H7 (cell line): Measurements from ENCODE around the gene SYNDIG1. TPM values are rescaled to one million over a fixed set of nuclear protein-coding genes. Genes with fewer than 3 reads are reported as not detected.

ENCODE experiments used
- DNase-seq: peaks from one replicate; pipeline ENCODE4 v3.0.0; 2012
- H3K27me3 ChIP-seq: 2 replicates; pipeline ENCODE4 v1.6.0; 2011; ENCODE audit warnings: mild to moderate bottlenecking, low read length; ENCODE audit not compliant: control insufficient read depth, insufficient read depth
- H3K36me3 ChIP-seq: replicated peaks from 2 replicates; pipeline ENCODE4 v1.5.1; 2011; ENCODE audit warnings: low read length; ENCODE audit not compliant: control insufficient read depth, insufficient read depth
- H3K4me3 ChIP-seq: 2 replicates; pipeline ENCODE4 v1.5.1; 2011; ENCODE audit warnings: low read depth, mild to moderate bottlenecking, control low read depth, low read length, moderate library complexity; ENCODE audit not compliant: insufficient read depth
- total RNA-seq: library from RNA; depleted of rRNA; stranded (reverse); fragments of >200 nt; shearing (Covaris generic); gene quantifications from 2 replicates; pipeline ENCODE4 v1.2.3, GENCODE V29; 2014

The SYNDIG1 gene
- total RNA-seq, 1 experiment from 2014 or later, result 9.2 TPM

GRCh38 chr20:24638591-24639548, 169.4 kb downstream of the SYNDIG1 start:
- Histone ChIP-seq H3K27me3 (no peaks in the 10 kb centered on the region), H3K4me3 (no peak overlapping the region), H3K36me3 (no peaks in the 10 kb centered on the region)
- no peak for DNase-seq

- no peaks in the 10 kb centered on the region for H3K36me3 ChIP-seq
- DNase-seq, result no peak
- no peak overlapping the region for H3K4me3 ChIP-seq
- H3K27me3 ChIP-seq, result no peaks in the 10 kb centered on the region
These were observed 170.8 kb downstream of the SYNDIG1 start for GRCh38 chr20:24640276-24640675.

GRCh38 chr20:24640686-24641085, 171.3 kb downstream of the SYNDIG1 start:
- H3K36me3 ChIP-seq, result no peaks in the 10 kb centered on the region
- H3K4me3 ChIP-seq, result no peak overlapping the region
- DNase-seq, result no peak

GRCh38 chr20:24643731-24644626, 174.6 kb downstream of the SYNDIG1 start:
- Histone ChIP-seq H3K27me3 (no peaks in the 10 kb centered on the region), H3K4me3 (no peak overlapping the region), H3K36me3 (no peaks in the 10 kb centered on the region)
- DNase-seq, result no peak

More at GRCh38 chr20:24640686-24641085, 171.3 kb downstream of the SYNDIG1 start:
- H3K27me3 ChIP-seq, result no peaks in the 10 kb centered on the region

- H3K36me3 ChIP-seq, result no peaks in the 10 kb centered on the region
- no peaks in the 10 kb centered on the region for H3K27me3 ChIP-seq
- DNase-seq, result no peak
- no peak overlapping the region for H3K4me3 ChIP-seq
These were observed 176.9 kb downstream of the SYNDIG1 start for GRCh38 chr20:24646321-24646720.

- no peak for DNase-seq
- Histone ChIP-seq H3K36me3 (no peaks in the 10 kb centered on the region), H3K27me3 (no peaks in the 10 kb centered on the region), H3K4me3 (no peak overlapping the region)
These were observed 178.3 kb downstream of the SYNDIG1 start for GRCh38 chr20:24647713-24648112.

- no peaks in the 10 kb centered on the region for H3K36me3 ChIP-seq
- no peaks in the 10 kb centered on the region for H3K27me3 ChIP-seq
- no peak overlapping the region for H3K4me3 ChIP-seq
- DNase-seq, result no peak
These were observed 179.1 kb downstream of the SYNDIG1 start for GRCh38 chr20:24648481-24648880.

GRCh38 chr20:24648919-24649318, 179.5 kb downstream of the SYNDIG1 start:
- DNase-seq, result no peak
- H3K36me3 ChIP-seq, result no peaks in the 10 kb centered on the region
- no peaks in the 10 kb centered on the region for H3K27me3 ChIP-seq
- H3K4me3 ChIP-seq, result no peak overlapping the region

GRCh38 chr20:24649787-24650490, 180.5 kb downstream of the SYNDIG1 start:
- no peaks in the 10 kb centered on the region for H3K36me3 ChIP-seq
- no peak for DNase-seq
- no peak overlapping the region for H3K4me3 ChIP-seq
- no peaks in the 10 kb centered on the region for H3K27me3 ChIP-seq

- Histone ChIP-seq H3K4me3 (no peak overlapping the region), H3K27me3 (no peaks in the 10 kb centered on the region), H3K36me3 (no peaks in the 10 kb centered on the region)
- DNase-seq, result no peak
These were observed 181.9 kb downstream of the SYNDIG1 start for GRCh38 chr20:24651171-24651975.

- DNase-seq, result no peak
- no peak overlapping the region for H3K4me3 ChIP-seq
- no peaks in the 10 kb centered on the region for H3K36me3 ChIP-seq
- no peaks in the 10 kb centered on the region for H3K27me3 ChIP-seq
These were observed 182.5 kb downstream of the SYNDIG1 start for GRCh38 chr20:24651976-24652345.

- no peak for DNase-seq
- Histone ChIP-seq H3K36me3 (no peaks in the 10 kb centered on the region), H3K27me3 (no peaks in the 10 kb centered on the region), H3K4me3 (no peak overlapping the region)
These were observed 183.9 kb downstream of the SYNDIG1 start for GRCh38 chr20:24653306-24653705.

GRCh38 chr20:24654425-24654824, 185.0 kb downstream of the SYNDIG1 start:
- no peak for DNase-seq
- no peaks in the 10 kb centered on the region for H3K27me3 ChIP-seq
- H3K4me3 ChIP-seq, result no peak overlapping the region
- H3K36me3 ChIP-seq, result no peaks in the 10 kb centered on the region

GRCh38 chr20:24656391-24656790, 187.0 kb downstream of the SYNDIG1 start:
- no peak for DNase-seq
- H3K36me3 ChIP-seq, result no peaks in the 10 kb centered on the region
- no peak overlapping the region for H3K4me3 ChIP-seq

More at GRCh38 chr20:24656391-24656790, 187.0 kb downstream of the SYNDIG1 start:
- H3K27me3 ChIP-seq, result no peaks in the 10 kb centered on the region
